ENCODE data around the gene DDO. TPM values are rescaled to one million over a fixed set of nuclear protein-coding genes. Genes with fewer than 3 reads are reported as not detected.

DDO gene
- total RNA-seq, 1 experiment from 2014 or later: not detected

DNA sequence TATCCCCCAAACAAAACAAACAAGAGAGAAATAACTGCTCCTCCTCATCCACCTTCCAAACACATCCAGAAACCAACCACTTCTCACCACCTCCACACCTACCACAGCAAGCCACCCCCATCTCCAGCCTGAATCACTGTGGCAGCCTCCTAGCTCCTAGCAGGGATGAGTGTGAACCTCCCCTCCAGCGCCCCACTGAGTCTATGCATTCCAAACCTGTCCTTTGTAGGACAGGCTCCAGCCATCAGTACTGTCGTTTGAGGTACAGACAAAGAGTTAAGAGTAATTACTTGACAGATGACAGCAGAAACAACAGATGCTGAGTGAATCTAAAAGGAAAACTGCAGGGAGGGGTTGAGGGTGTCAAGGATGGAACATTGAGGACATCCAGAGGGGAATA is 59.6 kb downstream of the DDO start:
- BruUV-seq (replicated peaks): no TSS peak
- Histone ChIP-seq H3K4me1 (ENCODE audit: insufficient read depth, low read length, poor library complexity, severe bottlenecking) (peaks cover 66% of the 10 kb centered on the region), H3K36me3 (ENCODE audit: insufficient read depth, low read length, poor library complexity, severe bottlenecking) (no peaks in the 10 kb centered on the region), H3K4me3 (ENCODE audit: low read depth, low read length, poor library complexity, severe bottlenecking) (no peak overlapping the region), H3K27ac (ENCODE audit: low read depth, low read length, poor library complexity, severe bottlenecking) (peak overlapping the region; percentile 55), H3K9me3 (ENCODE audit: low read depth, low read length, poor library complexity, severe bottlenecking) (no peaks in the 10 kb centered on the region), H3K27me3 (replicated peaks; ENCODE audit: insufficient read depth, low read depth, low read length, poor library complexity) (no peaks in the 10 kb centered on the region)
- TF ChIP-seq, protein P1, sequence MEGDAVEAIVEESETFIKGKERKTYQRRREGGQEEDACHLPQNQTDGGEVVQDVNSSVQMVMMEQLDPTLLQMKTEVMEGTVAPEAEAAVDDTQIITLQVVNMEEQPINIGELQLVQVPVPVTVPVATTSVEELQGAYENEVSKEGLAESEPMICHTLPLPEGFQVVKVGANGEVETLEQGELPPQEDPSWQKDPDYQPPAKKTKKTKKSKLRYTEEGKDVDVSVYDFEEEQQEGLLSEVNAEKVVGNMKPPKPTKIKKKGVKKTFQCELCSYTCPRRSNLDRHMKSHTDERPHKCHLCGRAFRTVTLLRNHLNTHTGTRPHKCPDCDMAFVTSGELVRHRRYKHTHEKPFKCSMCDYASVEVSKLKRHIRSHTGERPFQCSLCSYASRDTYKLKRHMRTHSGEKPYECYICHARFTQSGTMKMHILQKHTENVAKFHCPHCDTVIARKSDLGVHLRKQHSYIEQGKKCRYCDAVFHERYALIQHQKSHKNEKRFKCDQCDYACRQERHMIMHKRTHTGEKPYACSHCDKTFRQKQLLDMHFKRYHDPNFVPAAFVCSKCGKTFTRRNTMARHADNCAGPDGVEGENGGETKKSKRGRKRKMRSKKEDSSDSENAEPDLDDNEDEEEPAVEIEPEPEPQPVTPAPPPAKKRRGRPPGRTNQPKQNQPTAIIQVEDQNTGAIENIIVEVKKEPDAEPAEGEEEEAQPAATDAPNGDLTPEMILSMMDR (conservative IDR thresholded peaks at IDR 0.05; ENCODE audit: low read depth, low read length): no peak
- TF ChIP-seq EZH2 (IDR thresholded peaks at IDR 0.05; ENCODE audit: borderline replicate concordance, low read depth, low read length, poor library complexity, severe bottlenecking): no peak
- peak; percentile 51 for DNase-seq (ENCODE audit: low spot score)
- intact Hi-C loops (cut with micrococcal nuclease; ENCODE audit: unreplicated experiment): loop anchor here (10.0 kb wide), 1 partner anchor 171 kb away; the partner anchor contains the start of gene CDC40
- POLR2A ChIA-PET (ENCODE audit: low non-redundant PET): no interaction called here
- CTCF ChIA-PET: no interaction called here

GRCh38 chr6:110355022-110355421 is 60.4 kb downstream of the DDO start:
- Histone ChIP-seq H3K27ac (ENCODE audit: low read depth, low read length, poor library complexity, severe bottlenecking) (peak overlapping the region; percentile 83), H3K4me1 (ENCODE audit: insufficient read depth, low read length, poor library complexity, severe bottlenecking) (peaks cover 66% of the 10 kb centered on the region), H3K4me3 (ENCODE audit: low read depth, low read length, poor library complexity, severe bottlenecking) (no peak overlapping the region), H3K36me3 (ENCODE audit: insufficient read depth, low read length, poor library complexity, severe bottlenecking) (no peaks in the 10 kb centered on the region), H3K9me3 (ENCODE audit: low read depth, low read length, poor library complexity, severe bottlenecking) (no peaks in the 10 kb centered on the region), H3K27me3 (replicated peaks; ENCODE audit: insufficient read depth, low read depth, low read length, poor library complexity) (no peaks in the 10 kb centered on the region)
- no peak for DNase-seq (ENCODE audit: low spot score)
- POLR2A ChIA-PET (ENCODE audit: low non-redundant PET): no interaction called here
- BruUV-seq (replicated peaks): no TSS peak
- TF ChIP-seq, protein P1 (conservative IDR thresholded peaks at IDR 0.05; ENCODE audit: low read depth, low read length): no peak
- no peak for TF ChIP-seq EZH2 (IDR thresholded peaks at IDR 0.05; ENCODE audit: borderline replicate concordance, low read depth, low read length, poor library complexity, severe bottlenecking)
- CTCF ChIA-PET: interaction anchor here (1.0 kb wide), 1 partner anchor 13 kb away, joined by 3 read pairs; no protein-coding TSS in a partner anchor
- intact Hi-C loops (cut with micrococcal nuclease; ENCODE audit: unreplicated experiment): loop anchor here (10.0 kb wide), 1 partner anchor 170 kb away; the partner anchor contains the start of gene CDC40

DNA sequence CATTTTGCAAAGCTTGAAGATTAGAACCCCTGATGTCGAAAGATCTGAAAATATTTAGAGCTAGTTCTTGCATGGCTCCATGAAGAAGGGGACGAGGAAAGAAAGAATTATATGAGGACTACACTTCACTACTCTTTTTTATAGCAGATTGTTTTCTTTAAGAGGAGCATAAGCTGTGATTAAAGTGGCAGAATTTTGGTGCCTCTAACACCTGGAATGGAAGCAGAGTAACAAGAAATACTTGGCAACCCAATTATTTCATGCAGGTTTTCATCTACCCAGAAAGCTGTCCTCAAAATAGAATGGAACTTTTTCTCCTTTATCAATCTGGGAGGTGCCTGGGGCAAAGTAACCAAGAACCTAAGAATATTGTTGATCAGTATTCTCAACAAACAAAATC is 61.2 kb downstream of the DDO start:
- intact Hi-C loops (cut with micrococcal nuclease; ENCODE audit: unreplicated experiment): loop anchor here (10.0 kb wide), 1 partner anchor 169 kb away; the partner anchor contains the start of gene CDC40
- CTCF ChIA-PET: interaction anchor here (1.0 kb wide), 1 partner anchor 12 kb away, joined by 3 read pairs; no protein-coding TSS in a partner anchor
- TF ChIP-seq EZH2 (IDR thresholded peaks at IDR 0.05; ENCODE audit: borderline replicate concordance, low read depth, low read length, poor library complexity, severe bottlenecking): no peak
- TF ChIP-seq, protein P1 (conservative IDR thresholded peaks at IDR 0.05; ENCODE audit: low read depth, low read length): no peak

More for the DNA sequence above, 61.2 kb downstream of the DDO start:
- POLR2A ChIA-PET (ENCODE audit: low non-redundant PET): no interaction called here
- H3K4me3 ChIP-seq (ENCODE audit: low read depth, low read length, poor library complexity, severe bottlenecking): no peak overlapping the region
- peak overlapping the region; percentile 83 for H3K27ac ChIP-seq (ENCODE audit: low read depth, low read length, poor library complexity, severe bottlenecking)
- no peaks in the 10 kb centered on the region for H3K36me3 ChIP-seq (ENCODE audit: insufficient read depth, low read length, poor library complexity, severe bottlenecking)
- H3K4me1 ChIP-seq (ENCODE audit: insufficient read depth, low read length, poor library complexity, severe bottlenecking): peaks cover 70% of the 10 kb centered on the region
- DNase-seq (ENCODE audit: low spot score): no peak
- H3K9me3 ChIP-seq (ENCODE audit: low read depth, low read length, poor library complexity, severe bottlenecking): no peaks in the 10 kb centered on the region
- no TSS peak for BruUV-seq (replicated peaks)
- H3K27me3 ChIP-seq (replicated peaks; ENCODE audit: insufficient read depth, low read depth, low read length, poor library complexity): no peaks in the 10 kb centered on the region
